Measurements from ENCODE around the gene CDNF. TPM values are rescaled to one million over a fixed set of nuclear protein-coding genes. Genes with fewer than 3 reads are reported as not detected.

The CDNF gene
- total RNA-seq, 2 donors from 2014 or later = 1.3 to 15.3 TPM

DNA sequence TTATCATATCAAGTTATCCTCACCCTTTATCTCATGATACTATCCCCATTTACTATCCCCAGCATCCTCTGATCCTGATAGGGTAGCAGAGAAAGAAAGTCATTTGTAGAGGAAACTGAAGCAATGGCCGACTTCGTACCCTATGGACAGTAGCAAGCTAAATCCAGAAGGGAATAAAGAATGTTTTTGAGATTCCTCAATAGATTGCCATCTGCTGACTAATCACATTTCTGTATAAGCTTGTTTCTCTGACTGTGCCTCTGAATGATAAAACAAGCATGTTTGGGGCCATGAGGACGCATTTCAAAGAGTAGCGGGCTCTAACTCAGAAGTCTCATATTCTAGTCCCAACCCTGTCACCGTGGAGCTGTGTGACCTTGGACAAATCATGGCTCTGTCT, 49.9 kb downstream of the CDNF start:
- no peaks in the 10 kb centered on the region for H3K4me1 ChIP-seq
- no peak overlapping the region for H3K27ac ChIP-seq
- WGBS, 2 donors = 77 to 80% methylated on average over 5 of the region's 5 CpGs
- no peak for TF ChIP-seq POLR2A (IDR thresholded peaks at IDR 0.05)
- TF ChIP-seq, protein P1, sequence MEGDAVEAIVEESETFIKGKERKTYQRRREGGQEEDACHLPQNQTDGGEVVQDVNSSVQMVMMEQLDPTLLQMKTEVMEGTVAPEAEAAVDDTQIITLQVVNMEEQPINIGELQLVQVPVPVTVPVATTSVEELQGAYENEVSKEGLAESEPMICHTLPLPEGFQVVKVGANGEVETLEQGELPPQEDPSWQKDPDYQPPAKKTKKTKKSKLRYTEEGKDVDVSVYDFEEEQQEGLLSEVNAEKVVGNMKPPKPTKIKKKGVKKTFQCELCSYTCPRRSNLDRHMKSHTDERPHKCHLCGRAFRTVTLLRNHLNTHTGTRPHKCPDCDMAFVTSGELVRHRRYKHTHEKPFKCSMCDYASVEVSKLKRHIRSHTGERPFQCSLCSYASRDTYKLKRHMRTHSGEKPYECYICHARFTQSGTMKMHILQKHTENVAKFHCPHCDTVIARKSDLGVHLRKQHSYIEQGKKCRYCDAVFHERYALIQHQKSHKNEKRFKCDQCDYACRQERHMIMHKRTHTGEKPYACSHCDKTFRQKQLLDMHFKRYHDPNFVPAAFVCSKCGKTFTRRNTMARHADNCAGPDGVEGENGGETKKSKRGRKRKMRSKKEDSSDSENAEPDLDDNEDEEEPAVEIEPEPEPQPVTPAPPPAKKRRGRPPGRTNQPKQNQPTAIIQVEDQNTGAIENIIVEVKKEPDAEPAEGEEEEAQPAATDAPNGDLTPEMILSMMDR (IDR thresholded peaks at IDR 0.05) = no peak
- no peak overlapping the region for H3K4me3 ChIP-seq
- intact Hi-C loops (cut with DNase I) = no loop called here
- H3K9me3 ChIP-seq = no peaks in the 10 kb centered on the region
- H3K36me3 ChIP-seq (replicated peaks in 1 of 2; ENCODE audit: insufficient read depth in 1 of 2, low read depth in 2 of 2) = no peaks in the 10 kb centered on the region
- H3K27me3 ChIP-seq = no peaks in the 10 kb centered on the region
- ATAC-seq = no peak
- DNase-seq = no peak

DNA sequence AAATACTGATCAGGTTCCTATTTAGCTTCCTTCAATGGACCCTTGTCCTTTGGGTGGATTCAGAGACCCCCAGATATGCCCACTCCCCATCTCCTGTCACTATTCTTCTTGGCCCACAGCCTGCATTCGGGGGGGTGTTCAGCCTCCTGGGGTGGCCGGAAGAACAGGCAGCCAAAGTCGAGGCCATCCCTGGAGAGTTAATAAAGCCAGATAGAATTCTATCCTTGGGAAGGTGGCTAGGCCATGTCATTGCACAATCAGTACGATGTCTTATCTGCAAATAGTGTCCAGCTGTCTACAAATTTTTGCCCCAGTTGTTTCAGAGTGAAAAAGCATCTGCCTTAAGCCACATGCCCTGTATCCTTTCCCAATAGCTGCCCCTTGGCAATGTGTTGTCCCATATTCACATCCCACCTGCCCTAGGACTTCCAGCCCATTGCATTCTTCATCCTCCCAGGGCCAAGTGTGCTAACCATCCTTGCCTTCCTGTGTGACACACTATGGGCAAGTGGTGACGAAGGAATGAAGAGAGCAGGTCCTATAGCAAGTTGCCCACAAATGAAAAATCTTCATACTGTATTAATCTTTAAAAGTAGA, 53.3 kb downstream of the CDNF start:
- intact Hi-C loops (cut with DNase I) = no loop called here
- TF ChIP-seq POLR2A (IDR thresholded peaks at IDR 0.05) = no peak
- TF ChIP-seq, protein P1 (IDR thresholded peaks at IDR 0.05) = no peak
- Histone ChIP-seq H3K9me3 (no peaks in the 10 kb centered on the region), H3K4me1 (peaks cover 3% of the 10 kb centered on the region), H3K4me3 (no peak overlapping the region), H3K36me3 (replicated peaks in 1 of 2; ENCODE audit: insufficient read depth in 1 of 2, low read depth in 2 of 2) (no peaks in the 10 kb centered on the region), H3K27me3 (no peaks in the 10 kb centered on the region), H3K27ac (no peak overlapping the region)
- DNase-seq (no peak), ATAC-seq (no peak)
- WGBS, 2 donors = 58 to 88% methylated on average over 5 of the region's 5 CpGs

DNA sequence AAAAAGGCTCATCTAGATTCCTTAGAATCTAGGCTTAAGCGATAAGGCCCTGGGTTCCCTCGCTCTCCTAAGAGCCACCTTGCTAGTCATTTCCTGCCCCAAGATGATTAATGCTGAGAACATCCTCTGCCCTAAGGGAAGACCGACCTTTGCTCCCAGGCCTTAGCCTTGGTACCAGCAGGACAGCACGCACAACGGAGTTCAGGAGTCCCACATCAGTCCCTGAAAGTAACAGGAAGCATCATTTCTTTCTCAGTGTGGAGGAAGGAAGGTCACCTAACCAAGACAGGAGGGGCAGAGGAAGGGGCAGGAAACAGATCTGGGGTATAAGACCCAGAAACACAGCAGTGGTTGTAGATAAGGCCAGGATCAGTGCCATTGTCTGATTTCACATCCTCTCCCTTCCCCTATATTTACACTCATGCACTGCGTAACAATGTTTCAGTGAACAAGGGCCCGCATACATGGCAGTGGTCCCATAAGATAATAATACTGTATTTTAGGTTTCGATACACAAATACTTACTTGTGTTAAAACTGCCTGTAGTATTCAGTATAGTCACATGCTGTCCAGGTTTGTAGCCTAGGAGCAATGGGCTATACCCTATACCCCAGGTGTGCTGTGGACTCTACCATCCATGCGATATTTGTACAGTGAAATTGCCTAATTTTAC, 55.0 kb downstream of the CDNF start:
- Histone ChIP-seq H3K4me1 (peaks cover 16% of the 10 kb centered on the region), H3K9me3 (no peaks in the 10 kb centered on the region), H3K4me3 (no peak overlapping the region), H3K36me3 (replicated peaks in 1 of 2; ENCODE audit: insufficient read depth in 1 of 2, low read depth in 2 of 2) (no peaks in the 10 kb centered on the region), H3K27ac (no peak overlapping the region), H3K27me3 (no peaks in the 10 kb centered on the region)
- no peak for TF ChIP-seq POLR2A (IDR thresholded peaks at IDR 0.05)
- TF ChIP-seq, protein P1 (IDR thresholded peaks at IDR 0.05) = no peak
- ATAC-seq = peak; percentile 18
- WGBS, 2 donors = 73 to 77% methylated on average over 9 of the region's 9 CpGs
- DNase-seq = no peak
- intact Hi-C loops (cut with DNase I) = no loop called here

DNA sequence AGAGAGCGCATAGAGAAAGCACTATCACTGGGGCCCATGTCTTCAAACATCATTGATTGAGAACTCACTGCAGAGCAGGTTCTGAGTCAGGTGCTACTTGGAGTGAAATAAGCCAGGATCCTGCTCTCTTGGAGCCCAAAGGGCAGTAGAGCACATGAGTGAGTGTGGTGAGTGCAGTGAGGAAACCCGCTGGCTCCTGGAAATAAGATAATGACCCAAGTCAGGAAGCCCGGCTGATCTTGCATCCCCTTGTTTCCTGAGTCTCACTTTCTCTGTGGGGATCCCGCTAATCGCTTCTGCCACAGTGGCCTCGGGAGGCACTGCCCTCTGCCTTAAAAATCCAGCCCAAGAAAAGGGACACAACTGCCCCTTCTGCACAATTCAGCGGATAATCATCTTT, 56.1 kb downstream of the CDNF start:
- intact Hi-C loops (cut with DNase I) = no loop called here
- no peak for DNase-seq
- WGBS, 2 donors = 78 to 87% methylated on average over 7 of the region's 7 CpGs
- no peaks in the 10 kb centered on the region for H3K9me3 ChIP-seq
- no peak overlapping the region for H3K4me3 ChIP-seq
- H3K27me3 ChIP-seq = no peaks in the 10 kb centered on the region
- no peaks in the 10 kb centered on the region for H3K36me3 ChIP-seq (replicated peaks in 1 of 2; ENCODE audit: insufficient read depth in 1 of 2, low read depth in 2 of 2)
- H3K4me1 ChIP-seq = peaks cover 16% of the 10 kb centered on the region
- H3K27ac ChIP-seq = no peak overlapping the region
- TF ChIP-seq, protein P1 (IDR thresholded peaks at IDR 0.05) = no peak
- TF ChIP-seq POLR2A (IDR thresholded peaks at IDR 0.05) = no peak
- no peak for ATAC-seq

Measured in body of pancreas (tissue), 4 donors.